ENCODE results near the gene C3orf49.

DNA sequence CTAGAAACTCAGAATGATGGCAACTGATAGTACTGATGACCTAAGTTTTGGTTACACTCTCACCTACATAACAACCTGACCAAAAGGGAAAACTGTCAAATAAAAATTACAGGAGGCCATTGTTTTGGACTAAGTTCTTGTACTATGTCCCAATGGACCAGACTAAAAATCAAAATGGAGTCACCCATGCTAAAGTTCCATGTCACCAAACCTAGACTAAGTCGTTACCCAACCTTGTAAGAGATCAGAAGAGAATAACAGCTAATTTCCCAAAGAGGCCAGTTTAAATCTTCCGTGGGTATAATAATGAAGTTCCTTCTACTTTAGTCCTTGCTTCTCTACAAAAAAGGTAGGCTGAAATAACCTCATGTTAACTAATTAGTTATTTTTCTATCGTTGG lies 32.2 kb downstream of the C3orf49 start:
- TF ChIP-seq, protein P1, sequence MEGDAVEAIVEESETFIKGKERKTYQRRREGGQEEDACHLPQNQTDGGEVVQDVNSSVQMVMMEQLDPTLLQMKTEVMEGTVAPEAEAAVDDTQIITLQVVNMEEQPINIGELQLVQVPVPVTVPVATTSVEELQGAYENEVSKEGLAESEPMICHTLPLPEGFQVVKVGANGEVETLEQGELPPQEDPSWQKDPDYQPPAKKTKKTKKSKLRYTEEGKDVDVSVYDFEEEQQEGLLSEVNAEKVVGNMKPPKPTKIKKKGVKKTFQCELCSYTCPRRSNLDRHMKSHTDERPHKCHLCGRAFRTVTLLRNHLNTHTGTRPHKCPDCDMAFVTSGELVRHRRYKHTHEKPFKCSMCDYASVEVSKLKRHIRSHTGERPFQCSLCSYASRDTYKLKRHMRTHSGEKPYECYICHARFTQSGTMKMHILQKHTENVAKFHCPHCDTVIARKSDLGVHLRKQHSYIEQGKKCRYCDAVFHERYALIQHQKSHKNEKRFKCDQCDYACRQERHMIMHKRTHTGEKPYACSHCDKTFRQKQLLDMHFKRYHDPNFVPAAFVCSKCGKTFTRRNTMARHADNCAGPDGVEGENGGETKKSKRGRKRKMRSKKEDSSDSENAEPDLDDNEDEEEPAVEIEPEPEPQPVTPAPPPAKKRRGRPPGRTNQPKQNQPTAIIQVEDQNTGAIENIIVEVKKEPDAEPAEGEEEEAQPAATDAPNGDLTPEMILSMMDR (conservative IDR thresholded peaks at IDR 0.05; ENCODE audit: low read depth, low read length): no peak
- TF ChIP-seq EZH2phosphoT487 (IDR thresholded peaks at IDR 0.05; ENCODE audit: borderline replicate concordance, low read length): no peak
- no peak for TF ChIP-seq EZH2 (IDR thresholded peaks at IDR 0.05; ENCODE audit: low read length, unreplicated experiment)

Data from PC-3 (cell line).